LNCAP (cell line): ENCODE results near the gene TPO.

ENCODE experiments used
- TF ChIP-seq, protein P1 (sequence below): fragments of 450-650 bp; IDR thresholded peaks from 2 replicates; pipeline ENCODE4 v1.5.1; 2017; ENCODE audit warnings: mild to moderate bottlenecking

TPO gene

GRCh38 chr2:1375794-1376193, 37.5 kb upstream of the TPO start:
- TF ChIP-seq, protein P1, sequence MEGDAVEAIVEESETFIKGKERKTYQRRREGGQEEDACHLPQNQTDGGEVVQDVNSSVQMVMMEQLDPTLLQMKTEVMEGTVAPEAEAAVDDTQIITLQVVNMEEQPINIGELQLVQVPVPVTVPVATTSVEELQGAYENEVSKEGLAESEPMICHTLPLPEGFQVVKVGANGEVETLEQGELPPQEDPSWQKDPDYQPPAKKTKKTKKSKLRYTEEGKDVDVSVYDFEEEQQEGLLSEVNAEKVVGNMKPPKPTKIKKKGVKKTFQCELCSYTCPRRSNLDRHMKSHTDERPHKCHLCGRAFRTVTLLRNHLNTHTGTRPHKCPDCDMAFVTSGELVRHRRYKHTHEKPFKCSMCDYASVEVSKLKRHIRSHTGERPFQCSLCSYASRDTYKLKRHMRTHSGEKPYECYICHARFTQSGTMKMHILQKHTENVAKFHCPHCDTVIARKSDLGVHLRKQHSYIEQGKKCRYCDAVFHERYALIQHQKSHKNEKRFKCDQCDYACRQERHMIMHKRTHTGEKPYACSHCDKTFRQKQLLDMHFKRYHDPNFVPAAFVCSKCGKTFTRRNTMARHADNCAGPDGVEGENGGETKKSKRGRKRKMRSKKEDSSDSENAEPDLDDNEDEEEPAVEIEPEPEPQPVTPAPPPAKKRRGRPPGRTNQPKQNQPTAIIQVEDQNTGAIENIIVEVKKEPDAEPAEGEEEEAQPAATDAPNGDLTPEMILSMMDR, result no peak

GRCh38 chr2:1377473-1377872, 35.8 kb upstream of the TPO start:
- TF ChIP-seq, protein P1, result no peak

DNA sequence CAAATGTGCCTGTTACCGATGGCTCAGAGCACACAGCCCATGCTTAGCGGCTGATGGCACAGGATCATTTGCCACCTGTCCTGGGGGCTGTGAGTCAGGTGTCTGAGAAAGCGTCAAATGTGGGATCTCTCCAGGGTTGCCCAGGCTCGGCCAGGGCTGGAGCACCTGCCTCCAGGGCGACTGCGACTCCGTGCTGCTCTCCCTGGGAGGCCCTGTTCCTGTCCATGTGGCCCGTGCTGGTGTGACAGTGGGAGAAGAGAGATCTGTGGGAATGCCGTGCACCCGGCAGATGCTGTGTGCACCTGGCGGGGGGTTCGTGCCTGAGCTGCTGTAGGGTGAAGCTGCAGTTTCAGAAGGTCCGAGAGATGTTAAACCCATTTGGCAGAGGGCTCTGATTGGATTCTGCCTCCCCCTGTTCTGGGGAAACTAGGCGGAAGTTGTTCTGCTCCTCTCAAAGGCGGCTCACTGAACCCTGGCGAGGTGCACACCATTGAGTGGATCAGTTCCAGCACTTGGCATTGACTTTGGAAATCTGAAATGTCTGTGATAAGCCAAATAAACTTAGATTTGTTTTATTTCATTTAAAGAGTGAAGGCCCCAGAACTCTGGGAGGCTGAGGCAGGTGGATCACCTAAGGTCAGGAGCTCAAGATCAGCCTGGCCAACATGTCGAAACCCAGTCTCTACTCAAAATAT, 34.7 kb upstream of the TPO start:
- TF ChIP-seq, protein P1, result no peak

- TF ChIP-seq, protein P1, result no peak
Measured at GRCh38 chr2:1381644-1382043, 31.6 kb upstream of the TPO start.

DNA sequence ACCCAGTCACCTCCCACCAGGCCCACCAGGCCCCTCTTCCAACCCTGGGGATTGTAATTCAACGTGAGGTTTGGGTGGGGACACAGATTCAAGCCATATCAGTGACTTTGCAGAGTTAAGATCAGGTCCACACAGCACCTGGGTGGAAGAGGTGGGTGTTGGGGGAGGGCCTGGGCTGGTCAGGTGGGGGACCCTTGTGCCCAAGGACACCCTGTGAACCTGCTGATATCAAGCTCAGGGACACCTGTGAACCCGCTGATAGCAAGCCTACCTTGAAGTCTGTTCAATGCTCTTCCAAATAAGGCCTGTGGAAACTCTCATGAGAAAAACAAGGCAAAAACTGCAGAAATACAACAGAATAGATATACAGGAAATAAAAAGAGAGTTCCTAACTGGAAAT, 19.9 kb upstream of the TPO start:
- TF ChIP-seq, protein P1, result no peak

- TF ChIP-seq, protein P1, result no peak
Measured at GRCh38 chr2:1394709-1395408, 18.4 kb upstream of the TPO start.

GRCh38 chr2:1397350-1397749, 15.9 kb upstream of the TPO start:
- TF ChIP-seq, protein P1, result no peak
